K562 (cell line): ENCODE data around the gene LRP1-AS. TPM values are rescaled to one million over a fixed set of nuclear protein-coding genes. Genes with fewer than 3 reads are reported as not detected.

Experiments used
- CBFA2T3 ChIP-seq: fragments of 450-650 bp; IDR thresholded peaks from 2 replicates; pipeline ENCODE4 v1.6.1; 2017
- CBX8 ChIP-seq: fragments of 200-600 bp; sonication (generic); IDR thresholded peaks from 2 replicates; pipeline ENCODE4 v1.6.1; 2012; ENCODE audit warnings: borderline replicate concordance, mixed run types, low read depth, mild to moderate bottlenecking, moderate library complexity, mixed read lengths, low read length, control low read depth, inconsistent platforms; ENCODE audit not compliant: poor library complexity, severe bottlenecking; ENCODE audit errors: extremely low read depth
- CCNT2 ChIP-seq: IDR thresholded peaks from 2 replicates; pipeline ENCODE4 v1.6.1; 2011; ENCODE audit warnings: borderline replicate concordance, low read depth, mild to moderate bottlenecking, moderate library complexity, mixed read lengths, low read length; ENCODE audit not compliant: insufficient read length; ENCODE audit errors: extremely low read depth
- DPF2 ChIP-seq: fragments of 450-650 bp; IDR thresholded peaks from 2 replicates; pipeline ENCODE4 v1.6.1; 2016
- ELF2 ChIP-seq: fragments of 250-450 bp; sonication (Bioruptor Pico); IDR thresholded peaks from 2 replicates; pipeline ENCODE4 v1.5.0; 2021; ENCODE audit warnings: mild to moderate bottlenecking
- EP400 ChIP-seq: fragments of 450-650 bp; IDR thresholded peaks from 2 replicates; pipeline ENCODE4 v1.6.1; 2017; ENCODE audit warnings: antibody characterized with exemption, mild to moderate bottlenecking, moderate library complexity
- FOXA1 ChIP-seq: fragments of 450-650 bp; IDR thresholded peaks from 2 replicates; pipeline ENCODE4 v1.6.1; 2016; ENCODE audit warnings: mild to moderate bottlenecking, borderline replicate concordance
- NFE2 ChIP-seq: IDR thresholded peaks from 2 replicates; pipeline ENCODE4 v1.6.1; 2014; ENCODE audit warnings: antibody characterized with exemption, low read depth
- OTX1 ChIP-seq: fragments of 450-650 bp; formaldehyde crosslinking; IDR thresholded peaks from 2 replicates; pipeline ENCODE4 v1.4.0; 2022; ENCODE audit warnings: mild to moderate bottlenecking
- PCBP1 ChIP-seq: fragments of 200-400 bp; formaldehyde crosslinking; IDR thresholded peaks from 2 replicates; pipeline ENCODE4 v1.6.1; 2018; ENCODE audit warnings: mild to moderate bottlenecking, low read depth, low read length; ENCODE audit not compliant: poor library complexity, severe bottlenecking
- RB1 ChIP-seq: fragments of 450-650 bp; IDR thresholded peaks from 2 replicates; pipeline ENCODE4 v1.6.1; 2017; ENCODE audit warnings: low read depth, mild to moderate bottlenecking
- TBL1XR1 ChIP-seq, 2 experiments: IDR thresholded peaks; 2 replicates each; pipeline ENCODE4 v1.6.1; 2012; ENCODE audit warnings: improper control_type of control experiment in 2 of 2, low read length in 2 of 2, mild to moderate bottlenecking in 1 of 2
- polyA plus RNA-seq, 8 experiments: library from polyadenylated mRNA; depleted of rRNA in 4 of 8; stranded (reverse) in 5 of 8; unstranded in 3 of 8; fragments of >200 nt; fragmentation: Nextera tagmentation in 2 of 8; fragmentation: Illumina TruSeq in 1 of 8; extraction: Ambion mirVana in 2 of 8; extraction: Trizol in 1 of 8; gene quantifications; 2 replicates each; pipeline versions ENCODE4 v1.2.1 to v1.2.3, GENCODE V29; 2011 to 2014; ENCODE audit warnings: inconsistent platforms in 1 of 8, missing spikeins in 1 of 8
- total RNA-seq, 7 experiments: library from RNA; depleted of rRNA in 6 of 7; stranded (reverse); fragments of >200 nt in 6 of 7; fragmentation: Illumina TruSeq in 2 of 7; extraction: Trizol in 2 of 7; gene quantifications; 2 replicates each; pipeline versions ENCODE4 v1.2.1 to v1.2.3, GENCODE V29; 2011 to 2021; ENCODE audit warnings: low replicate concordance in 1 of 7
- TF ChIP-seq, protein P1 (sequence below): fragments of 450-650 bp; IDR thresholded peaks from 2 replicates; pipeline ENCODE4 v1.6.1; 2017; ENCODE audit warnings: antibody characterized with exemption, mild to moderate bottlenecking
- TF ChIP-seq, protein P2 (sequence below): fragments of 450-650 bp; IDR thresholded peaks from 2 replicates; pipeline ENCODE4 v1.6.1; 2016; ENCODE audit warnings: borderline replicate concordance
- TF ChIP-seq, protein P3 (sequence below), 2 experiments: fragments of 450-650 bp; IDR thresholded peaks; 2 replicates each; pipeline ENCODE4 v1.6.1; 2016
- TF ChIP-seq, protein P4 (sequence below): fragments of 450-650 bp; formaldehyde crosslinking; IDR thresholded peaks from 2 replicates; pipeline ENCODE4 v1.4.0; 2020; ENCODE audit warnings: mild to moderate bottlenecking, moderate library complexity
- TF ChIP-seq, protein P5 (sequence below): fragments of 450-650 bp; IDR thresholded peaks from 2 replicates; pipeline ENCODE4 v1.6.1; 2017; ENCODE audit warnings: mild to moderate bottlenecking, moderate library complexity

LRP1-AS gene
- total and polyA plus RNA-seq, 9 of the 15 experiments (the other 6 are each of a cell fraction or from before 2014, with no cell fraction given): not detected

DNA sequence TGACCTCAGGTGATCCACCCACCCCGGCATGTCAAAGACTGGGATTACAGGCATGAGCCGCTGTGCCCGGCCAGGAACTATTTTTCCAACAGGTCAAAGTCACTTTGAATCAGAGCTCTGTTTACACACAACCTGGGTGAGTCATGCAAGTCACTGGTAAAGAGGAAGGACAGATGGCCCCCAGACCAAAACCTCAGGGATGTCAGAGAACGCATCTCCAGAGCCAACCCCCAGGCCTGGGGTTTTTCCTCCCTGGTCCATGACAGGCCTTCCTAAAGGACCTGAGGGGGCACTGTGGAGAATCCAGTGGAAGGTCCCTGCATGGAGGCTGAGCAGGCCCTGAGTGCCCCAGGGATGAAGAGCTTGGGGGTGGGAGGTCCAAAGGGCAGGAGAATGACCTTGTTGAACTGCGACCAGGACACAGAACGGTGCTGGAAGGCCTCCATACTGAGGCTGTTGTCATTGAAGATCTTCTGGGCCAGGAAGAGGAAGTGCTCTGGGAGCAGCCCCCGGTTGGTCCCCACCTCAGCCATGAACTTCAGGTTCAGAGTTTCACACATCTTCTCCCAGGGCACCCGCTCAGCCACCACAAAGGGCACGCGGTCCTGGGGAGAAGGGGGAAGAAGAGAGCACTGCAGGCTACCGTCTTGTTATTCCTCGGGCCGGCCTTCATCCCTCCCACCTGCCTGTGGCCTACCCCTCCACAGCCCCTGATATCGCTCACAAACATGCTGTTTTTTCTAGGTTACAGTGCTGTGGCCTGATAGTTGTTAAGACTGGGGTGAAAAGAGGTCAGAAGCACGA is 45.3 kb downstream of the LRP1-AS start (continued):
- TF ChIP-seq, protein P1, sequence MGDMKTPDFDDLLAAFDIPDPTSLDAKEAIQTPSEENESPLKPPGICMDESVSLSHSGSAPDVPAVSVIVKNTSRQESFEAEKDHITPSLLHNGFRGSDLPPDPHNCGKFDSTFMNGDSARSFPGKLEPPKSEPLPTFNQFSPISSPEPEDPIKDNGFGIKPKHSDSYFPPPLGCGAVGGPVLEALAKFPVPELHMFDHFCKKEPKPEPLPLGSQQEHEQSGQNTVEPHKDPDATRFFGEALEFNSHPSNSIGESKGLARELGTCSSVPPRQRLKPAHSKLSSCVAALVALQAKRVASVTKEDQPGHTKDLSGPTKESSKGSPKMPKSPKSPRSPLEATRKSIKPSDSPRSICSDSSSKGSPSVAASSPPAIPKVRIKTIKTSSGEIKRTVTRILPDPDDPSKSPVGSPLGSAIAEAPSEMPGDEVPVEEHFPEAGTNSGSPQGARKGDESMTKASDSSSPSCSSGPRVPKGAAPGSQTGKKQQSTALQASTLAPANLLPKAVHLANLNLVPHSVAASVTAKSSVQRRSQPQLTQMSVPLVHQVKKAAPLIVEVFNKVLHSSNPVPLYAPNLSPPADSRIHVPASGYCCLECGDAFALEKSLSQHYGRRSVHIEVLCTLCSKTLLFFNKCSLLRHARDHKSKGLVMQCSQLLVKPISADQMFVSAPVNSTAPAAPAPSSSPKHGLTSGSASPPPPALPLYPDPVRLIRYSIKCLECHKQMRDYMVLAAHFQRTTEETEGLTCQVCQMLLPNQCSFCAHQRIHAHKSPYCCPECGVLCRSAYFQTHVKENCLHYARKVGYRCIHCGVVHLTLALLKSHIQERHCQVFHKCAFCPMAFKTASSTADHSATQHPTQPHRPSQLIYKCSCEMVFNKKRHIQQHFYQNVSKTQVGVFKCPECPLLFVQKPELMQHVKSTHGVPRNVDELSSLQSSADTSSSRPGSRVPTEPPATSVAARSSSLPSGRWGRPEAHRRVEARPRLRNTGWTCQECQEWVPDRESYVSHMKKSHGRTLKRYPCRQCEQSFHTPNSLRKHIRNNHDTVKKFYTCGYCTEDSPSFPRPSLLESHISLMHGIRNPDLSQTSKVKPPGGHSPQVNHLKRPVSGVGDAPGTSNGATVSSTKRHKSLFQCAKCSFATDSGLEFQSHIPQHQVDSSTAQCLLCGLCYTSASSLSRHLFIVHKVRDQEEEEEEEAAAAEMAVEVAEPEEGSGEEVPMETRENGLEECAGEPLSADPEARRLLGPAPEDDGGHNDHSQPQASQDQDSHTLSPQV: peak; percentile 90
- TF ChIP-seq, protein P2, sequence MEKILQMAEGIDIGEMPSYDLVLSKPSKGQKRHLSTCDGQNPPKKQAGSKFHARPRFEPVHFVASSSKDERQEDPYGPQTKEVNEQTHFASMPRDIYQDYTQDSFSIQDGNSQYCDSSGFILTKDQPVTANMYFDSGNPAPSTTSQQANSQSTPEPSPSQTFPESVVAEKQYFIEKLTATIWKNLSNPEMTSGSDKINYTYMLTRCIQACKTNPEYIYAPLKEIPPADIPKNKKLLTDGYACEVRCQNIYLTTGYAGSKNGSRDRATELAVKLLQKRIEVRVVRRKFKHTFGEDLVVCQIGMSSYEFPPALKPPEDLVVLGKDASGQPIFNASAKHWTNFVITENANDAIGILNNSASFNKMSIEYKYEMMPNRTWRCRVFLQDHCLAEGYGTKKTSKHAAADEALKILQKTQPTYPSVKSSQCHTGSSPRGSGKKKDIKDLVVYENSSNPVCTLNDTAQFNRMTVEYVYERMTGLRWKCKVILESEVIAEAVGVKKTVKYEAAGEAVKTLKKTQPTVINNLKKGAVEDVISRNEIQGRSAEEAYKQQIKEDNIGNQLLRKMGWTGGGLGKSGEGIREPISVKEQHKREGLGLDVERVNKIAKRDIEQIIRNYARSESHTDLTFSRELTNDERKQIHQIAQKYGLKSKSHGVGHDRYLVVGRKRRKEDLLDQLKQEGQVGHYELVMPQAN: no peak
- TF ChIP-seq, protein P3, sequence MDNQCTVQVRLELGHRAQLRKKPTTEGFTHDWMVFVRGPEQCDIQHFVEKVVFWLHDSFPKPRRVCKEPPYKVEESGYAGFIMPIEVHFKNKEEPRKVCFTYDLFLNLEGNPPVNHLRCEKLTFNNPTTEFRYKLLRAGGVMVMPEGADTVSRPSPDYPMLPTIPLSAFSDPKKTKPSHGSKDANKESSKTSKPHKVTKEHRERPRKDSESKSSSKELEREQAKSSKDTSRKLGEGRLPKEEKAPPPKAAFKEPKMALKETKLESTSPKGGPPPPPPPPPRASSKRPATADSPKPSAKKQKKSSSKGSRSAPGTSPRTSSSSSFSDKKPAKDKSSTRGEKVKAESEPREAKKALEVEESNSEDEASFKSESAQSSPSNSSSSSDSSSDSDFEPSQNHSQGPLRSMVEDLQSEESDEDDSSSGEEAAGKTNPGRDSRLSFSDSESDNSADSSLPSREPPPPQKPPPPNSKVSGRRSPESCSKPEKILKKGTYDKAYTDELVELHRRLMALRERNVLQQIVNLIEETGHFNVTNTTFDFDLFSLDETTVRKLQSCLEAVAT (IDR thresholded peaks at IDR 0.05): no peak
- TF ChIP-seq FOXA1 (no peak), EP400 (no peak), RB1 (no peak), CCNT2 (peak; percentile 28), CBFA2T3 (peak; percentile 85), PCBP1 (no peak), TBL1XR1 (IDR thresholded peaks at IDR 0.05; ENCODE audit: low read length in 2 of 2) (peak in 1 of 2 experiments; percentile 42; a peak in 1 of 4 replicates), NFE2 (peak; percentile 64), CBX8 (no peak), ELF2 (no peak), DPF2 (peak; percentile 74; the same call in 1 of the 2 replicates), OTX1 (CRISPR knock-in tag) (no peak)
- TF ChIP-seq, protein P4, sequence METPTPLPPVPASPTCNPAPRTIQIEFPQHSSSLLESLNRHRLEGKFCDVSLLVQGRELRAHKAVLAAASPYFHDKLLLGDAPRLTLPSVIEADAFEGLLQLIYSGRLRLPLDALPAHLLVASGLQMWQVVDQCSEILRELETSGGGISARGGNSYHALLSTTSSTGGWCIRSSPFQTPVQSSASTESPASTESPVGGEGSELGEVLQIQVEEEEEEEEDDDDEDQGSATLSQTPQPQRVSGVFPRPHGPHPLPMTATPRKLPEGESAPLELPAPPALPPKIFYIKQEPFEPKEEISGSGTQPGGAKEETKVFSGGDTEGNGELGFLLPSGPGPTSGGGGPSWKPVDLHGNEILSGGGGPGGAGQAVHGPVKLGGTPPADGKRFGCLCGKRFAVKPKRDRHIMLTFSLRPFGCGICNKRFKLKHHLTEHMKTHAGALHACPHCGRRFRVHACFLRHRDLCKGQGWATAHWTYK (CRISPR knock-in tag): no peak
- TF ChIP-seq, protein P5, sequence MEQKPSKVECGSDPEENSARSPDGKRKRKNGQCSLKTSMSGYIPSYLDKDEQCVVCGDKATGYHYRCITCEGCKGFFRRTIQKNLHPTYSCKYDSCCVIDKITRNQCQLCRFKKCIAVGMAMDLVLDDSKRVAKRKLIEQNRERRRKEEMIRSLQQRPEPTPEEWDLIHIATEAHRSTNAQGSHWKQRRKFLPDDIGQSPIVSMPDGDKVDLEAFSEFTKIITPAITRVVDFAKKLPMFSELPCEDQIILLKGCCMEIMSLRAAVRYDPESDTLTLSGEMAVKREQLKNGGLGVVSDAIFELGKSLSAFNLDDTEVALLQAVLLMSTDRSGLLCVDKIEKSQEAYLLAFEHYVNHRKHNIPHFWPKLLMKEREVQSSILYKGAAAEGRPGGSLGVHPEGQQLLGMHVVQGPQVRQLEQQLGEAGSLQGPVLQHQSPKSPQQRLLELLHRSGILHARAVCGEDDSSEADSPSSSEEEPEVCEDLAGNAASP: no peak
